Measurements from ENCODE around the gene LGMN. TPM values are rescaled to one million over a fixed set of nuclear protein-coding genes. Genes with fewer than 3 reads are reported as not detected.
"Not testable (repeated sequence)": the region's sequence is repeated elsewhere in the genome, so short reads cannot be mapped to it uniquely, and the experiment has no call there.

Gene LGMN
- total RNA-seq, 3 donors from 2014 or later: 70.8 to 193 (median 122) TPM

DNA sequence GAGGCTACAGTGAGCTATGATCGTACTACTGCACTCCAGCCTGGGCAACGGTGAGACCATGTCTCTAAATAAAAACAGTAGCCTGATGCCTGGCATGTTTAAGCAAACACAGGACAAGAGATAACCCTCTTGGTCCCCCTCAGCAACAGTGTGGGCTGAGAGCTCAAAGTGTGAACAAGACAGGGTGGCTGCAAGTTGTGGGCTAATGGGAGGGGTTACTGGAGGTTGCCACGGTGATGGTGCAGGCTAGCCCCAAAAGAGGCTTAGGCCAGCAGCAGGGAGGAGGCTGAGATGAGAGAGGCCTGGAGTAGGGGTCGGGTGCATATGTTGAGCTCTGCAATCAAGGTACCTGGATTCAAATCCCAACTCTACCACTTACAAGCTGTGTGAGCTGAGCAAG is 3.4 kb upstream of the LGMN start:
- no peak for TF ChIP-seq POLR2AphosphoS5 (IDR thresholded peaks at IDR 0.05)
- TF ChIP-seq POLR2A (IDR thresholded peaks at IDR 0.05): no peak
- no peaks in the 10 kb centered on the region for H3K27me3 ChIP-seq
- no peak overlapping the region for H3K27ac ChIP-seq
- intact Hi-C loops (cut with DNase I; ENCODE audit: low total_unique reads): no loop called here
- no peaks in the 10 kb centered on the region for H3K9me3 ChIP-seq
- peaks cover 0 to 4% of the 10 kb centered on the region in 2 donors for H3K4me1 ChIP-seq
- DNase-seq (ENCODE audit: low spot score in 2 of 2): no peak
- no peaks in the 10 kb centered on the region for H3K36me3 ChIP-seq
- no peak overlapping the region for H3K4me3 ChIP-seq

DNA sequence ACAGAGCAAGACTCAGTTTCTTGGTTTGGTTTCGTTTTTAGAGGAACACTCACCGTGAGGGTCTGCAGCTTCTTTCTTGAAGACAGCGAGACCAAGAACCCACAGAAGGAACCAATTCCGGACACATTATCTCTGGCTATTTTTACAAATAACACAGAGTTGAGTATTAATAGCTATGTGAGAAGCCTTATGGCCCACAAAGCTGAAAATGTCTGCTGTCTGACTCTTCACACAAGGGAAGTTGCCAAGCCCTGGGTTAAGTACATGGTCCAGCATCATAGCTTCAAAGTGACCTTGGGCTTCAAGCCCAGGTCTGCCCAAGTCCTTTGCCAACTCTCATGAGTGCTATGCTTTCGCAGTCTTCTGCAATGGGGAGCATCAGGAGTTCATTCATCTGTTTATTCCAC is 2.6 kb upstream of the LGMN start:
- Histone ChIP-seq H3K27ac (no peak overlapping the region), H3K4me1 (peaks cover 0 to 4% of the 10 kb centered on the region in 2 donors), H3K36me3 (no peaks in the 10 kb centered on the region), H3K9me3 (no peaks in the 10 kb centered on the region), H3K4me3 (no peak overlapping the region), H3K27me3 (no peaks in the 10 kb centered on the region)
- intact Hi-C loops (cut with DNase I; ENCODE audit: low total_unique reads): no loop called here
- no peak for TF ChIP-seq POLR2A (IDR thresholded peaks at IDR 0.05)
- TF ChIP-seq POLR2AphosphoS5 (IDR thresholded peaks at IDR 0.05): no peak
- TF ChIP-seq, protein P1, sequence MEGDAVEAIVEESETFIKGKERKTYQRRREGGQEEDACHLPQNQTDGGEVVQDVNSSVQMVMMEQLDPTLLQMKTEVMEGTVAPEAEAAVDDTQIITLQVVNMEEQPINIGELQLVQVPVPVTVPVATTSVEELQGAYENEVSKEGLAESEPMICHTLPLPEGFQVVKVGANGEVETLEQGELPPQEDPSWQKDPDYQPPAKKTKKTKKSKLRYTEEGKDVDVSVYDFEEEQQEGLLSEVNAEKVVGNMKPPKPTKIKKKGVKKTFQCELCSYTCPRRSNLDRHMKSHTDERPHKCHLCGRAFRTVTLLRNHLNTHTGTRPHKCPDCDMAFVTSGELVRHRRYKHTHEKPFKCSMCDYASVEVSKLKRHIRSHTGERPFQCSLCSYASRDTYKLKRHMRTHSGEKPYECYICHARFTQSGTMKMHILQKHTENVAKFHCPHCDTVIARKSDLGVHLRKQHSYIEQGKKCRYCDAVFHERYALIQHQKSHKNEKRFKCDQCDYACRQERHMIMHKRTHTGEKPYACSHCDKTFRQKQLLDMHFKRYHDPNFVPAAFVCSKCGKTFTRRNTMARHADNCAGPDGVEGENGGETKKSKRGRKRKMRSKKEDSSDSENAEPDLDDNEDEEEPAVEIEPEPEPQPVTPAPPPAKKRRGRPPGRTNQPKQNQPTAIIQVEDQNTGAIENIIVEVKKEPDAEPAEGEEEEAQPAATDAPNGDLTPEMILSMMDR (IDR thresholded peaks at IDR 0.05): no peak
- no peak for DNase-seq (ENCODE audit: low spot score in 2 of 2)

DNA sequence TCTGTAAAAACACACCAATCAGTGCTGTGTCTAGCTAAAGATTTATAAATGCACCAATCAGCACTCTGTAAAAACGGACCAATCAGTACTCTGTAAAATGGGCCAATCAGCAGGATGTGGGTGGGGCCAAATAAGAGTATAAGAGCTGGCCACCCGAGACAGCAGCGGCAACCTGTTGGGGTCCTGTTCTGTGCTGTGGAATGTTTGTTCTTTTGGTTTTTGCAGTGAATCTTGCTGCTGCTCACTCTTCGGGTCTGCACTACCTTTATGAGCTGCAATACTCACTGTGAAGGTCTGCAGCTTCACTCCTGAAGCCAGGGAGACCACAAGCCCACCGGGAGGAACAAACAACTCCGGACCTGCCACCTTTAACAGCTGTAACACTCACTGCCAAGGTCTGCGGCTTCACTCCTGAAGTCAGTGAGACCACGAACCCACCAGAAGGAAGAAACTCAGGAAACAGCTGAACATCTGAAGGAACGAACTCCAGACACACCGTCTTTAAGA is 1.8 kb upstream of the LGMN start:
- DNase-seq (ENCODE audit: low spot score in 2 of 2); H3K36me3 ChIP-seq; intact Hi-C loops (cut with DNase I; ENCODE audit: low total_unique reads); H3K4me1 ChIP-seq; H3K27ac ChIP-seq; H3K4me3 ChIP-seq; H3K9me3 ChIP-seq; H3K27me3 ChIP-seq: not testable (repeated sequence)

DNA sequence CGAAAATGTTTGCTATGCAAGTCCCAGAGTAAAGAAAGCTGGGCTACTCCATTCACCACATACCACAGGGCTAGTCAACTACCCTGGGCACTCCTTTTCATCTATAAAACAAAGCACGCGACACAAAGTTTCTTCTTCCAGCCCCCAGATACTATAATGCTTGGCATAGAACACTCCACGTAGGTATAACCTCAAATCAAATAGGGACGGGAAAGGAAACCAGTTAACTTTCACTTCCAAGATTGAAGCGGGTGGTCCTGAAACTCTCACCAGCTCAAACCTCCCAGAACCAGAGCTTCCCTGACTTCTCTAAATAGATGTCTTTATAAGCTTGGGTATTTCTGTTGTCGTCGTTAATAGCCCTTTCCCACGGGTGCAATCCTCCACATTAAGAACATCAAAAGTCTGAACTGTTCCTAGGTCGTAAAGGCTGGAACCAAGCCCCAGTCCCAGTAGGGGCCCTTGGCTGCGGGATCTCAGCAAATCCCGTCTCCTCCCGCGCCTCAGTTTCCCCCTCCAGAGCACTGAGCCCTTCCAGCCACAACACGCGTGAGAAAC is 647 bp downstream of the LGMN start:
- no peak for TF ChIP-seq POLR2A (IDR thresholded peaks at IDR 0.05)
- no peak for TF ChIP-seq POLR2AphosphoS5 (IDR thresholded peaks at IDR 0.05)
- TF ChIP-seq, protein P1 (IDR thresholded peaks at IDR 0.05): no peak
- H3K27ac ChIP-seq: peak overlapping the region; percentile 83 to 85
- H3K9me3 ChIP-seq: no peaks in the 10 kb centered on the region
- DNase-seq (ENCODE audit: low spot score in 2 of 2): no peak
- H3K36me3 ChIP-seq: no peaks in the 10 kb centered on the region
- H3K4me3 ChIP-seq: peak overlapping the region; percentile 82 to 87 (median 82)
- intact Hi-C loops (cut with DNase I; ENCODE audit: low total_unique reads): no loop called here
- H3K27me3 ChIP-seq: no peaks in the 10 kb centered on the region
- peaks cover 0 to 4% of the 10 kb centered on the region in 2 donors for H3K4me1 ChIP-seq

DNA sequence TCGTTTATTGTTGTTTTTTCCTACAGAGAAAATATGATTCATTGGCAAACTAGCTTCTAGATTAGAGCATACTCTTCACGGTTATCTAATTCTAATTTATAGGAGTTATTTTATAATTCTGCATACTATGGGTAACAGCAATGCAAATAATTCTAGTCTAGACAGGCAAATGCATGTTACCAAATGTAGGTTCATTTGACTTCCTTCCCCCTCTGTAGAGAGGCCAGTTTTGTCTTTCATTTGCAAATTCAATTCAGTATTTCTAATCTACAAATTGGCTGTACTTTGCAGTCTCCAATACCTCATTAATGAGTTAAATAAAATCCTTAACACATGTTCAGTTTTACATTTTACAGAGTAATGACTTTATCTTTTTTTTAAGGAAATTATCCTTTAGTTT is 4.2 kb downstream of the LGMN start:
- TF ChIP-seq POLR2A (IDR thresholded peaks at IDR 0.05) (no peak), POLR2AphosphoS5 (IDR thresholded peaks at IDR 0.05) (no peak)
- TF ChIP-seq, protein P1 (IDR thresholded peaks at IDR 0.05): no peak
- no peaks in the 10 kb centered on the region for H3K27me3 ChIP-seq

DNA sequence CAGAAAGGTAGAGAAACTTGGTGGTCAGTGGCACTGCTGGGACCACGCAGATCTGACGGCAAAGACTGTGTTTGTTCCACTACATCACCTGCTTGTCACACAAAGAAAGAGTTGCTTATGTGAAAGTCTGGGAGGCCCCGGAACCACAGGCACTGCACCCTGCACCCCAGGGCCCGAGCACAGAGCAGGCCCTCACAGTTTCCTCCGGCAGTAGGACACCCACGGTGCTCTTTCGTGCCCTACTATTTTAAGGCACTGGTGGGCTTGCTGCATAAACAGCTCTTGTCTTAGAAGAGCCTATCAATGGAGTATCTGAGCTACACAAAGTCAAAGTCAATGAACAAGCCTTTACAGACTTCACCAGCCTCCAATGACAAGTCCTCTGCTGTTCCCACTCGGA is 8.0 kb downstream of the LGMN start:
- no peak overlapping the region for H3K27ac ChIP-seq
- no peak for DNase-seq (ENCODE audit: low spot score in 2 of 2)
- H3K27me3 ChIP-seq: no peaks in the 10 kb centered on the region
- H3K4me1 ChIP-seq: no peaks in the 10 kb centered on the region
- TF ChIP-seq POLR2AphosphoS5 (IDR thresholded peaks at IDR 0.05) (no peak), POLR2A (IDR thresholded peaks at IDR 0.05) (no peak)
- TF ChIP-seq, protein P1 (IDR thresholded peaks at IDR 0.05): no peak
- H3K9me3 ChIP-seq: no peaks in the 10 kb centered on the region
- no peak overlapping the region for H3K4me3 ChIP-seq
- no peaks in the 10 kb centered on the region for H3K36me3 ChIP-seq
- intact Hi-C loops (cut with DNase I; ENCODE audit: low total_unique reads): no loop called here

More for the DNA sequence above, 4.2 kb downstream of the LGMN start:
- no peak overlapping the region for H3K4me3 ChIP-seq
- no peak for DNase-seq (ENCODE audit: low spot score in 2 of 2)
- H3K36me3 ChIP-seq: no peaks in the 10 kb centered on the region
- H3K27ac ChIP-seq: no peak overlapping the region
- peaks cover 0 to 4% of the 10 kb centered on the region in 2 donors for H3K4me1 ChIP-seq
- no peaks in the 10 kb centered on the region for H3K9me3 ChIP-seq
- intact Hi-C loops (cut with DNase I; ENCODE audit: low total_unique reads): no loop called here
